DLD1 (cell line): ENCODE data around the gene CFAP251.
"Not testable (repeated sequence)": the region's sequence is repeated elsewhere in the genome, so short reads cannot be mapped to it uniquely, and the experiment has no call there.

Experiments used
- in situ Hi-C: cut with HindIII; loops from 2 replicates; pipeline ENCODE4 v1.10.0; 2017; ENCODE audit warnings: low sequenced_read_pairs

CFAP251 gene, protein sequence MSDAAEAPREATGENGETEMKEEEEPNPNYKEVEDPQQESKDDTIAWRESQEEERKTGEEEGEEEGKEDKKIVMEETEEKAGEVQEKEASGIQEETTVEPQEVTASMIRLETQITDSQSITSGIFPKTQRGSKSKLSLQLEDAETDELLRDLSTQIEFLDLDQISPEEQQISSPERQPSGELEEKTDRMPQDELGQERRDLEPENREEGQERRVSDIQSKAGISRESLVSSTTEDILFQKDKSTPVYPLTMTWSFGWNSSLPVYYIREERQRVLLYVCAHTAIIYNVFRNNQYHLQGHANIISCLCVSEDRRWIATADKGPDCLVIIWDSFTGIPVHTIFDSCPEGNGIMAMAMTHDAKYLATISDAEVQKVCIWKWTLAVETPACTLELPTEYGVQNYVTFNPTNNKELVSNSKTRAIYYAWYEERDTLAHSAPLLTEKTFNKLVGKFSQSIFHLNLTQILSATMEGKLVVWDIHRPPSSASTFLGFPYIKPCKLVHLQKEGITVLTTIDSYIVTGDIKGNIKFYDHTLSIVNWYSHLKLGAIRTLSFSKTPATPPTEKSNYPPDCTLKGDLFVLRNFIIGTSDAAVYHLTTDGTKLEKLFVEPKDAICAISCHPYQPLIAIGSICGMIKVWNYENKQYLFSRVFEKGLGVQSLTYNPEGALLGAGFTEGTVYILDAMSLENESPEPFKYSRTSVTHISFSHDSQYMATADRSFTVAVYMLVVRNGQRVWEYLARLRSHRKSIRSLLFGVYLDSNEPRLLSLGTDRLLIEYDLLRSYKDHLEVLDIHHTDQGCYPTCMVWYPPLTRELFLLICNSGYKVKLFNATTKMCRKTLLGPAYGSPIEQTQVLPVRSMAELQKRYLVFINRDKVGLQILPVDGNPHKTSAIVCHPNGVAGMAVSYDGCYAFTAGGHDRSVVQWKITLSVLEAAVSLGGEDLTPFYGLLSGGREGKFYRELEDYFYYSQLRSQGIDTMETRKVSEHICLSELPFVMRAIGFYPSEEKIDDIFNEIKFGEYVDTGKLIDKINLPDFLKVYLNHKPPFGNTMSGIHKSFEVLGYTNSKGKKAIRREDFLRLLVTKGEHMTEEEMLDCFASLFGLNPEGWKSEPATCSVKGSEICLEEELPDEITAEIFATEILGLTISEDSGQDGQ

DNA sequence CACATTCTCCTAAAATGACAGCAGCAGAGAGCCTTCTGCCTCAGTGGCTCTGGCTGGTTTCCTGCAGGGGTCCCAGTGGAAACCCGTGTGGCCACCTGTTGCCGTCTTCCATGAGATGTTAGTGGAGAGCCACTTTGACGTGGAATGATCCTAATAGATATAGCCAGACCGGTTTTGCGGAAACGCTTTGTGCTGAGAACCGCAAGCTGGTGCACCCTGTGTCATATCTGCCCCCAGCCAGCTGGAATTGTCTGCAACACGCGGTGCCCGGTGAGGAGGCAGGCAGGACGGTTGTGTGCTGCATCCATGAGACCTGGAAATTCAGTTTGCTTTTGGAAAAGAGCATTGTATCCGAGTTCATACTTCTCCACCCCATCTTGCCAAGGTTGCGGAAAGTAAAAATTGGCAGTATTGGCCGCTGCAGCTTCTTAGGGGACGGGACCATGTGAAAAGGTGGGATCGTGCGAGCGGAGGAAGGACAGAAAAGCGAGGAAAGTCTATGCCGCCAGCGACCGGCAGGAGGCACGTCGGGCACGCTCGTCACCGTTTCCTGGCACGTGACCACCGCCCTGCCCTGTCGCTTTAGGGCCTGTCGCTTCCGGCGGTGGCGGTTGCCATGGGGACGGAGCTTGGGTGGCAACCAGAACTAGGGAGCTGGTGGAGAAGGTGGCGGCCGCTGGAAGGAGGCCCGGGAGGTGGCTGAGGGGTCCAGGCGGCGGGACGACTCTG, at the start of gene CFAP251:
CFAP251 (plus strand) TSS at position 643 of the 729 bp plus-strand sequence. CDS start 2,714 bp downstream, outside the sequence.
- in situ Hi-C loops: no loop called here

DNA sequence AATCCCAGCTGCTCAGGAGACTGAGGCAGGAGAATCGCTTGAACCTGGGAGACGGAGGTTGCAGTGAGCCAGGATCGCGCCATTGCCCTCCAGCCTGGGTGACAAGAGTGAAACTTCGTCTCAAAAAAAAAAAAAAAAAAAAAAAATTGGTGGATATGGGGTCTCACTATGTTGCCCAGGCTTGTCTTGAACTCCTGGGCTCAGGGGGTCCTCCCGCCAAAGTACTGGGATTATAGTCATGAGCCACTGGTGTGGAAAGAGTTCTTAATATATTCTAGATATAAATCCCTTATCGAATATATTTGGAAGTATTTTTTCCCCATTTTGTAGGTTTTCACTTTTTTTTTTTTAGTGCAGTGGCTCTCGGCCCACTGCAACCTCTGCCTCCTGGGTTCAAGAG, 49.2 kb upstream of the CFAP251 start:
- in situ Hi-C loops: not testable (repeated sequence)

DNA sequence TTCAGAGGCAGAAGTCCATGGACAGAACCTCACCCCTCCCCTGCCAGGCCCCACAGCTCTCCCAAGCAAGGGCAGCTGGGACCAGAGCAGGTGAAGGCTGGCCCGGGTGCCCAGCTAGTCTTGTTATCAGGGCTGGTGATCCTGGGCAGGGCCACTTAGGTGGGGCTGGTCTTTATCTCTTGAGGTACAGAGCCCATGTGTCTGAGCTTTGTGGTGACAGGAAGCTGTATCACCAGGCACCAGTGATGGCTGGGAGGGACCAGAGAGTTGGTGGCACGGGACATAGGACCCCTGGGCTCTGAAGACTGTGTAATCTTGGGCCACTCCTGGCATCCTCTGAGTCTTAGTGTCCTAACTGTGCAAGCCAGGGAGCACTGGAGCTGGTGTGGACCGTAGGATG, 46.9 kb upstream of the CFAP251 start:
- in situ Hi-C loops: no loop called here

DNA sequence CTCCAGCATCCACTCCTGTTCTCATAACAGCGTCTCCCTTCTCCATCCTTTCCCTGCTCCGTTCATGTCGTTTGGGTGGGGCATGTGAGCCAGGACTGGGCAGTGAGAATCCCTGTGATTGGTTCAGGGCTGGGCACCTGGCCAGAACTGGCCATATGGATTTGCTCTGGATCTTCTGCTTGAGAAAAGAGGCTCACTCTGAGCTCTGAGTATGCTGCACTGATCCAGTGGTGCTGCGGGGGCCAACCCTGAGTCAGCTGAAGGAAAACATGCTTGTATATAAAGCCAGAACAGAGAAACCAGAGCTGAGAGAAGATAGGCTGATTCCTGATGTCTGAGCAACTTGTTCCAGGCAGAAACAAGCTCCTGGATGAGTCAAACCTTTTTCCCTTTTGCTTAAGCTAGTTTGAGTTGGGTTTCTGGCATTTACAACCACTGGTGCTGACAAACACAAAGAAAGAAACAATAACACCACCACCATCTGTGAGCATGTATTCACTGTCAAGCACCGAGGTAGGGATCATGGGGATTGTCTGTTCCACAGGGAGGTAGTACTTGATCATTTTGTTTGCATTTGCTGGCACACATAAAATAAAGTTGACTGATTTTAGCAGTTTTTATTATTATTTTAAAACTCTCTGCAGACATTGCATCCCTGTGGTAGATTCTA, 45.7 kb upstream of the CFAP251 start:
- in situ Hi-C loops: no loop called here

DNA sequence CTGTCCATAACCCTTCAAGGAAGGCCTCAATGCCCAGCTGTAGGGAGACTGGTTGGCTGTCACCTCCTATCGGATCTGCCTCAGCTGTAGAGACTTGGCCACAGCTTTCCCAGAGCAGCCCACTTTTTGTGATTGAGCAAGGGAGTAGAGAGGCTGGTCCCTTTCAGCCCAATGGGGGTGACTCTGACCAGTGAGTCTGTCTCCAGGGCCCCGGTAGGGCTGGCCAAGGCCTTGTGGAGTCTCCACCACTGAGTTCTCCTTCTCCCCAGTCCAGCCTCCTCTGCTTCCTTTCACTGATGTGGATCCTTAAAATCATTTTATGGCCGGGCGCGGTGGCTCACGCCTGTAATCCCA, 45.2 kb upstream of the CFAP251 start:
- in situ Hi-C loops: no loop called here

DNA sequence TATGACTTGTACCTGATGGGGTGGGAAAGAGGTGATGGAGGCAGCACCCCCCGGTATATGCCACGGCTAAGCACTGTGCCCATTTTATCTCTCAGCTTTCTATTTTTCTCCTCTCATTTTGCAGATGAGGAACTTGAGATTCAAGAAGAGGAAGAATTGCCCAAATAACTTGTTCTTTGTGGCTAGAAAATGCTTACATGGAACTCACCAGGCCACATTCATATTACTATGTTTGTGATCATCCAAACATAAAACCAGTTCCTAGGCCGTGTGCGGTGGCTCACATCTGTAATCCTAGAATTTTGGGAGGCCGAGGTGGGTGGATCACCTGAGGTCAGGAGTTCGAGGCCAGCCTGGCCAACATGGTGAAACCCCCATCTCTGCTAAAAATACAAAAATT, 44.3 kb upstream of the CFAP251 start:
- in situ Hi-C loops: no loop called here

DNA sequence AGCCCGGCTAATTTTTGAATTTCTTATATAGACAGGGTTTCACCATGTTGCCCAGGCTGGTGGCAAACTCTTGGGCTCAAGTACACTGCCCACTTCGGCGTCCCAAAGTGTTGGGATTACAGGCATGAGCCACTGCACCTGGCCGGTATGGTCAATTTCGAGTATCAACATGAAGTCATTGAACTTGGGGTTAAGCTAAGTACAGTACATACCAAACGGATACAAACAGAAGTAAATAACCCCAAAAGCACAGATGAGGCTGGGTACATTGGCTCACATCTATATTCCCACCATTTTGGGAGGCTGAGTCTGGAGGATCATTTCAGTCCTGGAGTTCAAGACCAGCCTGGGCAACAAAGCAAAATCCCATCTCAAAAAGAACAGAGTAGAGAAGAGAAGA, 42.8 kb upstream of the CFAP251 start:
- in situ Hi-C loops: no loop called here

DNA sequence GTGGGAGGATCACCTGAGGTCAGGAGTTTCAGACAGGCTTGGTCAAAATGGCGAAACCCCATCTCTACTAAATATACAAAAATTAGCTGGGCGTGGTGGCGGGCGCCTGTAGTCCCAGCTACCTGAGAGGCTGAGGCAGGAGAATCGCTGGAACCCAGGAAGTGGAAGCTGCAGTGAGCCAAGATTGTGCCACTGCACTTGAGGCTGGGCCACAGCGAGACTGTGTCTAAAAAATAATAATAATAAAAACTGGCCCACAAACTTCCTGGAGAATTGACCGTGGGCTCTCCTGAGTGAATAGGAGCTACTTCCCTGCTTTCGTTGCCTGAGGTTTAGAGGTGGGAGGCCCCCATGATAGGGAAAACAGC, 42.3 kb upstream of the CFAP251 start:
- in situ Hi-C loops: not testable (repeated sequence)

DNA sequence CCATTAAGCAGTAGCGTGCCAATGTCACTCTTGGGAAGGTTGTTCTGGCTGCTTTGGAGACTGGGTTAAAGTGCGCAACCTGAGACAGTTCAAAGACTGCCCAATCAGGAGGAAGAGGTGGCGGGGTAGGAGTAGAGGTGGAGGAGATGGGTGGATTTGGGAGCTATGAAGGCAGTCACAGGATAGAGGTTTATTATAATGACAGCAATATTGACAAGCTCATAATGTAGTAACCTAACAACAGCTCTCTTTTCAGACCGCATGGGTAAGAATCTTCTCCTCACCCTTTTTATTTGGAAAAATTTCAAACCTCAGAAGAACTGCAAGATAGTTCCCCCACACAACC, 35.1 kb upstream of the CFAP251 start:
- in situ Hi-C loops: no loop called here

DNA sequence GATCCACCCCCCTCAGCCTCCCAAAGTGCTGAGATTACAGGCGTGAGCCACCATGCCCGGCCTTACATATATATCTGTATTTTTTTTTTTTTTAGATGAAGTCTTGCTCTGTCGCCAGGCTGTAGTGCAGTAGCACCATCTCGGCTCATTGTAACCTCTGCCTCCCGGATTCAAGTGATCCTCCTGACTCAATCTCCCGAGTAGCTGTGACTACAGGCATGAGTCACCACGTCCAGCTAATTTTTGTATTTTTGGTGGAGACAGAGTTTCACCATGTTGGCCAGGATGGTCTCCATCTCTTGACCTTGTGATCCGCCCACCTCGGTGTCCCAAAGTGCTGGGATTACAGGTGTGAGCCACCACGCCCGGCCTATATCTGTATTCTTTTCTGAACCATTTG, 33.3 kb upstream of the CFAP251 start:
- in situ Hi-C loops: not testable (repeated sequence)

DNA sequence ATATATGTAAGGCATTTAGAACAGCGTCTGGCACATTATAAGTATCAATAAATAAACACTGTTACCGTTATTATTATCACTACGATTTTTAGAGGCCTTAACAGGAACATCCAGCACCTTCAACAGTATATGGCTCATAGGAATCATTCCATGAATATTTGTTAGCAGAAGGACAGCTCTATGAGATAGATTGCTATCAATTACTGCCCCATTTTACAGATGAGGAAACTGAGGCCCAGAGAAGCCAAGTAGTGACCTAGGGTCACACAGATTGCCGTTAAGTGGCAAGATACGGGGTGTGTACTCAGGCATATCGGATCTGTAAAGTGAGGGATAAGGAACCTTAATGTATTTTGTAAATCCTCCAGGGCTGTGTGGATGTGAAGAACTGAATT, 30.3 kb upstream of the CFAP251 start:
- in situ Hi-C loops: no loop called here

DNA sequence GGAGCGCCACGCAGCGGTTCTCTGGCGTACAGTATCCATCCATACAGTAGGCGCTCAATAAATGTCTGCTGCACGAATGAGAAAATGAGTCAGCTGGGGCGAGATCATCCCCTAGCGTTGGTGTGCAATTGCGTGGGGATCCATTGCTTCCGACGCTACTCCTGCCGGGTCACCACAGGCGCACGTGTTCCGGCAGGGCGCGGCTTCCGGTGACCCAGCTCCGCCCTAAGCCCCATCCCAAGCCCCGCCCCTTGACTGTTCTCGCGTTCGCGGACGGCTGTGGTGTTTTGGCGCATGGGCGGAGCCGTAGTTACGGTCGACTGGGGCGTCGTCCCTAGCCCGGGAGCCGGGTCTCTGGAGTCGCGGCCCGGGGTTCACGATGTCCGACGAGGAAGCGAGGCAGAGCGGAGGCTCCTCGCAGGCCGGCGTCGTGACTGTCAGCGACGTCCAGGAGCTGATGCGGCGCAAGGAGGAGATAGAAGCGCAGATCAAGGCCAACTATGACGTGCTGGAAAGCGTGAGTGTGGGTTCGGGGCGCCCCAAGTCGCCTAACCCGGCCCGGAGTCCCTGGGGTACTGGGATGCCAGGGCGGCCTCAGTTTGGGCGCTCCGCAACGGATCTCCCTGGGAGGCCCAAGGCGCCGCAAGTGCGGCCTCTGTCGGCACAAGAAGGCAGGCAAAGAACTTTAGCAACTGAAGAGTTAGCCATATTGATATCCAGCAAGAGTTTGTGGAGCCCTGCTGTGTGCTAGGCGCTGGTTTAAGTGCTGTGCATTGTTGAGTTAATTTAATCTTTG, 29.7 kb upstream of the CFAP251 start, which contains the start of gene PSMD9:
PSMD9 (plus strand) TSS at position 313 of the 796 bp plus-strand sequence; CDS start at position 380, 67 bp downstream.
- in situ Hi-C loops: no loop called here

DNA sequence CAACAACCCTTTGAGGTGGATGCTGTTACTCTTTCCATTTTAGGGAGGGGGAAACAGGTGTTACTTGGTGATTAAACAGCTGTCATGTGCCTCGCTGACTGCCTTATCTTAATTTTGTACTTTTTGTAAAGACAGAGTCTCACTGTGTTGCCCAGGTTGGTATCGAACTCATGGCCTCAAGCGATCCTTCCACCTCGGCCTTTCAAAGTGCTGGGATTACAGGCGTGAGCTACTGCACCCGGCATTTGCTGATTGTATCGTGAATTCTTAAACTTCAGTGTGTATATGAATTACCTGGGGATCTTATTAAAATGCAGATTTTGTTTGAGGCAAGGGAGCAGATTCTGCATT, 29.1 kb upstream of the CFAP251 start:
- in situ Hi-C loops: no loop called here

DNA sequence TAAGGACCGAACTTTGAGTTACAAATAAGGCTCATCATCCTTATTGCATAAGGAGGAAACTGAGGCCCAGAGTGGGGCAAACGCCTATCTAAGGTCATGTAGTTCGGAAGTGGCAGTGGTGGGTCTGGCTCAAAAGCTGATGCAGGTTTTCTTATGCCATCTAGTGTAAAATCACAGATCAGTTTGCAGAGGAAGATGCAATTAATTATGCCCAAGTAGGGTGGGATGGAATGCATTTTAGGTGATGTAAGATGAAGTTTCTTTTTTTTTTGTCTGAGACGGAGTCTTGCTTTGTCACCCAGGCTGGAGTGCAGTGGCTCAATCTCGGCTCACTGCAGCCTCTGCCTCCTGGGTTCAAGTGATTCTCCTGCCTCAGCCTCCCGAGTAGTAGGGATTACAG, 28.7 kb upstream of the CFAP251 start:
- in situ Hi-C loops: not testable (repeated sequence)

DNA sequence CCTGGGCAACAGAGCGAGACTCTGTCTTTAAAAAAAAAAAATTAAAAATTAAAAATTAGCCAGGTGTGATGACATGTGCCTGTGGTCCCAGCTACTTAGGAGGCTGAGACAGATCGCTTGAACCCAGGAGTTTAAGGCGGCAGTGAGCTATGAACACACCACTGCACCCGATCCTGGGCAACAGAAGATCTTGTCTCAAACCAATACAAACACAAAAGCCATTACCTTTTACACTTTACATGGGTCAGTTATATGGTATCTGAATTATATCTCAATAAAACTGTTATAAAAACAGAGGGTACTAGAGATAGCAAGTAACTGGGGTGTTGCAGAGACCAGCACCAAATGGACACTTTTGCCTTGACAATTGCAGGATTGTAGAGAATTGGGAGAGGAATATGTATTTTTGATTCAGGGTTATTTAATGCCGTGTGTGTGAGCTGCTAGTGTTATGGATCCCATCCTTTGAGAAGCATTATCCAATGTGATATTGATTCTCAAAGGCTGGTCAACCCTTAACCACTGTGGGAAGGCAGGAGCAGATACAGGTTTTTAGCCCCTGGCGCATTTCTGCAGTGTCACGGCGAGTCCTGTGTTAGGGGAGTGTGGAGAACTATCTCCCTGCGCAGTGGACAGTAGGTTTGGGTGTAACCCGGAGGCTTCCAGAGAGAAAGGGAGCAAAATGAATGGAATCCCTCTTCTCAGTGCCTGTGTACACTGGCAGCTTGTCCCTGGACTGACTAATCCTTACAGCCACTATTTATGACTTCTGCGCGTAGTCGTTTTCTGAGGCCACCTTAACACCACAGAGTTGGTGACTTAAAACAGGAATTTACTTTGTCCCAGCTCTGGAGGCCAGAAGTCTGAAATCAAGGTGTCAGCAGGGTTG, 25.5 kb upstream of the CFAP251 start:
- in situ Hi-C loops: no loop called here

DNA sequence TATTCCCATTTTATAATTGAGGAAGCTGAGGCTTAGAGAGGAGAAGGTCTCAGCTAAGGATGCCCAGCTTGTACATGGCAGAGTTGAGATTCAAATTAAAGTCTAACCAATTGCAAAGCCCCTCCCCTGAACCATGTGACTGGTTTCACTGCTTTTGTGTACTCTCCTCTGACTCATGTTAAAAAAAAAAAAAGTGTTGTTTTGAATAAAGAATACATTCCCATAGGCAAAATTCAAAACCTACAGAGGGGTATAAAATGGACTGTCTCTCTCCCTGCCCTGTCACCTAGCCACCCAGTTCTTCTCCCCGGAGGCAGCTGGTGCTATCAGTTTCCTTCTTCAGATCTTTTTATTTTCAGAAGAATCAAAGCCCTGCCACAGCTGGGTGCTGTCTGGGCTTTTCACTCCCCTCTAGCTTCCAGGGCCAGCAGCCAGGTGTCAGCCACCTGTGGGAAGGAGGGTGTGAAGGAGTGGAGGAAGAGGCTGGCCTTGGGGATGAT, 24.4 kb upstream of the CFAP251 start:
- in situ Hi-C loops: no loop called here

DNA sequence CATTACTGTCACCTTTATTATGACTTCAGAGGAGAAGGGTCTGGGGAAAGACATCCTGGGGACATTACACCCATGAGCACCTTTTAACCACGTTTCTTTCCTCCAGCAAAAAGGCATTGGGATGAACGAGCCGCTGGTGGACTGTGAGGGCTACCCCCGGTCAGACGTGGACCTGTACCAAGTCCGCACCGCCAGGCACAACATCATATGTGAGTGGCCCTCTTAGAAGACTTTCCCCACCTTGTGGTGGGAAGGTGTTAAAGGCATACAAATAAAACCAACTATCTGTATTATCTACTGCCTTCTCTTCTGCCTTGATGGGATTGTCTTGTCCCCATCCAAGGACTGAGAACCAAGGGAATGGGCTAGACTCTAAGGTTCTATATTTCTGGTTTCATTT, 23.8 kb upstream of the CFAP251 start:
- in situ Hi-C loops: no loop called here

DNA sequence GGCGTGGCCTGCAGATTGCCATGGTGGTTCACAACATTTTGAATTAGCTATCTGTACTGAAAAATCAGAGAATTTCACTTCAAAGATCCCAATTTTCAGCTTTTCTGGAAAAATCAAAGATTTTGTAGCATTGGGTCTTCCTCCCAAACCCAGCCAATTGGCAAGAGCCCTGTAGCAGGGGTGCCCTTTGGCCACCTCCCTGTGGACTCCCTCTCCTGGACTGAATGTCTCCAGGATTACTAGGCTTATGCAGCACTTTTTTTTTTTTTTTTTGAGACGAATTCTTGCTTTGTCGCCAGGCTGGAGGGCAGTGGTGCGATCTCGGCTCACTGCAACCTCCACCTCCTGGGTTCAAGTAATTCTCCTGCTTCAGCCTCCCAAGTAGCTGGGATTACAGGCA, 20.1 kb upstream of the CFAP251 start:
- in situ Hi-C loops: no loop called here

DNA sequence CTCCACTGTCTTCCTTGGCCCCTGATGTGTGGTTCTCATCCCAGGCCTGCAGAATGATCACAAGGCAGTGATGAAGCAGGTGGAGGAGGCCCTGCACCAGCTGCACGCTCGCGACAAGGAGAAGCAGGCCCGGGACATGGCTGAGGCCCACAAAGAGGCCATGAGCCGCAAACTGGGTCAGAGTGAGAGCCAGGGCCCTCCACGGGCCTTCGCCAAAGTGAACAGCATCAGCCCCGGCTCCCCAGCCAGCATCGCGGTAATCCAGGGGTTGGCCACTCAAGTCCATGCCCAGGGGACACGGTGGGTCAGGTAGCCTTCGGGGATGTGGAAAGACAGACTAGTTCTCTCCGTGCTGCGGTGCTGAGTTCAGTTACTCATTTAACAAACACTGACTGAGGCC, 18.8 kb upstream of the CFAP251 start:
- in situ Hi-C loops: no loop called here
